SU-DHL-6 (cell line): ENCODE measurements around the gene TMCC1.

Experiments used
- H2AFZ ChIP-seq: fragments of 200-600 bp; sonication (generic); 2 replicates; pipeline ENCODE4 v1.6.1; 2014; ENCODE audit warnings: low read depth, mild to moderate bottlenecking, moderate library complexity, mixed read lengths, antibody characterized with exemption, low read length; ENCODE audit not compliant: severe bottlenecking
- H3F3A ChIP-seq: fragments of 200-600 bp; shearing (Covaris generic); 2 replicates; pipeline ENCODE4 v1.6.0; 2016; ENCODE audit warnings: antibody characterized with exemption, mild to moderate bottlenecking; ENCODE audit not compliant: insufficient read depth
- H3K27ac ChIP-seq: fragments of 200-600 bp; sonication (generic); 2 replicates; pipeline ENCODE4 v1.5.1; 2016; ENCODE audit warnings: low read depth, mild to moderate bottlenecking, low read length, moderate library complexity, mixed read lengths
- H3K27me3 ChIP-seq: fragments of 200-600 bp; sonication (generic), shearing (Covaris generic); 2 replicates; pipeline ENCODE4 v1.6.0; 2014; ENCODE audit warnings: mild to moderate bottlenecking, low read length
- H3K36me3 ChIP-seq: fragments of 200-600 bp; sonication (generic); 2 replicates; pipeline ENCODE4 v1.6.1; 2014; ENCODE audit warnings: mild to moderate bottlenecking, low read length, mixed read lengths
- H3K4me2 ChIP-seq: fragments of 300-600, 200-600 bp; shearing (Covaris generic), sonication (generic); 2 replicates; pipeline ENCODE4 v1.6.0; 2014; ENCODE audit warnings: low read length, low read depth, mild to moderate bottlenecking; ENCODE audit not compliant: poor library complexity, severe bottlenecking
- H3K4me3 ChIP-seq: fragments of 200-600 bp; sonication (generic); 2 replicates; pipeline ENCODE4 v1.5.1; 2014; ENCODE audit warnings: antibody characterized with exemption, low read length, mild to moderate bottlenecking, mixed read lengths; ENCODE audit not compliant: insufficient read depth, poor library complexity, severe bottlenecking
- H3K79me2 ChIP-seq: fragments of 200-600 bp; sonication (generic); 2 replicates; pipeline ENCODE4 v1.6.1; 2014; ENCODE audit warnings: mild to moderate bottlenecking, low read length, moderate library complexity; ENCODE audit not compliant: insufficient read depth
- H3K9ac ChIP-seq: fragments of 200-600 bp; sonication (generic); 2 replicates; pipeline ENCODE4 v1.7.0; 2014; ENCODE audit warnings: mild to moderate bottlenecking, low read length
- H3K9me2 ChIP-seq: fragments of 200-600 bp; sonication (generic); replicated peaks from 2 replicates; pipeline ENCODE4 v1.6.1; 2014; ENCODE audit warnings: low read length; ENCODE audit not compliant: insufficient read depth
- H3K9me3 ChIP-seq: fragments of 200-600 bp; sonication (generic); 2 replicates; pipeline ENCODE4 v1.6.1; 2014; ENCODE audit warnings: low read length, mixed read lengths; ENCODE audit not compliant: insufficient read depth
- H4K20me1 ChIP-seq: fragments of 200-600 bp; sonication (generic); 2 replicates; pipeline ENCODE4 v1.6.1; 2014; ENCODE audit warnings: low read depth, mild to moderate bottlenecking, antibody characterized with exemption, low read length, moderate library complexity, mixed read lengths
- EZH2phosphoT487 ChIP-seq: fragments of 200-600 bp; sonication (generic), shearing (Covaris generic); conservative IDR thresholded peaks from 2 replicates; pipeline ENCODE4 v1.6.1; 2018; ENCODE audit warnings: mild to moderate bottlenecking, antibody characterized with exemption, low read length, moderate library complexity, mixed read lengths
- TF ChIP-seq, protein P1 (sequence below): fragments of 200-600 bp; sonication (generic); IDR thresholded peaks from one replicate; pipeline ENCODE4 v1.5.1; 2017; ENCODE audit warnings: antibody characterized with exemption, mild to moderate bottlenecking, low read length, moderate library complexity; ENCODE audit not compliant: insufficient read depth, poor library complexity, severe bottlenecking

TMCC1 gene

DNA sequence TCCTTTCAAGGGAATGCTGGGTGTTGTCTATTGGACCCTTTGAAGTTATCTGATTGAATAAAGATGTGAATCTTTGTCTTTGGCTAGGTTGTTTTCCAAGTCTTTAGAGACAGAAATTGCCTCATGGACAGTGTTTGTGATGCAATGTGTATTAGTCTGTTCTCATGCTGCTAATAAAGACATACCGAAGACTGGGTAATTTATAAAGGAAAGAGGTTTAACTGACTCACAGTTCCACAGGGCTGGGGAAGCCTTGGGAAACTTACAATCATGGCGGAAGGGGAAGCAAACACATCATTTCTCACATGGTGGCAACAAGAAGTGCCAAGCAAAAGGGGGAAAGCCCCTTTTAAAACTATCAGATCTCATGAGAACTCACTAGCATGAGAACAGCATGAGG lies 198.3 kb downstream of the TMCC1 start:
- no peak overlapping the region for H3K4me2 ChIP-seq

DNA sequence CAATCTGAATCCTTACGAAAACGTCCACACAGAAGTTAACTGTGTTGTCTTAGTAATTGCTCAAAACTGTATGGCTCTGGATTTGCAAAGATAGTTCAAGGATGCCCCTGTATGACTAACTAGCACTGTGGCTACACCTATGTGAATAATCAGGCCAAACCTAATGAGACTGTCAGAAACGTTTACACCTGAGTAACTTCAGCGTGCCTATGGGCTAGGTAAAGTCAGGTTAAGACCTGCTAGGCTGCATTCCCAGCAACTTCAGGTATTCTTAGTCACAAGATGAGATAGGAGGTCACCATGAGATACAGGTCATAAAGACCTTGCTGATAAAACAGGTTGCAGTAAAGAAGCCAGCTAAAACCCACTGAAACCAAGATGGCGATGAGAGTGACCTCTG lies 199.3 kb downstream of the TMCC1 start:
- H3K4me3 ChIP-seq, result no peak overlapping the region
- no peaks in the 10 kb centered on the region for H3K9me2 ChIP-seq
- no peaks in the 10 kb centered on the region for H3K36me3 ChIP-seq
- H4K20me1 ChIP-seq, result no peaks in the 10 kb centered on the region
- peaks cover 9% of the 10 kb centered on the region; the same call in 1 of the 2 replicates for H3K9me3 ChIP-seq
- no peak overlapping the region for H3K4me2 ChIP-seq
- no peaks in the 10 kb centered on the region for H3K79me2 ChIP-seq
- no peaks in the 10 kb centered on the region for H3K27me3 ChIP-seq
- H3K9ac ChIP-seq, result no peak overlapping the region
- H2AFZ ChIP-seq, result no peak overlapping the region
- no peaks in the 10 kb centered on the region; the same call in 1 of the 2 replicates for H3F3A ChIP-seq
- H3K27ac ChIP-seq, result no peak overlapping the region
- TF ChIP-seq EZH2phosphoT487, result no peak
- TF ChIP-seq, protein P1, sequence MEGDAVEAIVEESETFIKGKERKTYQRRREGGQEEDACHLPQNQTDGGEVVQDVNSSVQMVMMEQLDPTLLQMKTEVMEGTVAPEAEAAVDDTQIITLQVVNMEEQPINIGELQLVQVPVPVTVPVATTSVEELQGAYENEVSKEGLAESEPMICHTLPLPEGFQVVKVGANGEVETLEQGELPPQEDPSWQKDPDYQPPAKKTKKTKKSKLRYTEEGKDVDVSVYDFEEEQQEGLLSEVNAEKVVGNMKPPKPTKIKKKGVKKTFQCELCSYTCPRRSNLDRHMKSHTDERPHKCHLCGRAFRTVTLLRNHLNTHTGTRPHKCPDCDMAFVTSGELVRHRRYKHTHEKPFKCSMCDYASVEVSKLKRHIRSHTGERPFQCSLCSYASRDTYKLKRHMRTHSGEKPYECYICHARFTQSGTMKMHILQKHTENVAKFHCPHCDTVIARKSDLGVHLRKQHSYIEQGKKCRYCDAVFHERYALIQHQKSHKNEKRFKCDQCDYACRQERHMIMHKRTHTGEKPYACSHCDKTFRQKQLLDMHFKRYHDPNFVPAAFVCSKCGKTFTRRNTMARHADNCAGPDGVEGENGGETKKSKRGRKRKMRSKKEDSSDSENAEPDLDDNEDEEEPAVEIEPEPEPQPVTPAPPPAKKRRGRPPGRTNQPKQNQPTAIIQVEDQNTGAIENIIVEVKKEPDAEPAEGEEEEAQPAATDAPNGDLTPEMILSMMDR, result no peak

More for the DNA sequence above, 198.3 kb downstream of the TMCC1 start:
- H3K79me2 ChIP-seq, result no peaks in the 10 kb centered on the region
- no peak for TF ChIP-seq EZH2phosphoT487
- TF ChIP-seq, protein P1, result no peak
- H4K20me1 ChIP-seq, result no peaks in the 10 kb centered on the region
- no peak overlapping the region for H3K4me3 ChIP-seq
- H3F3A ChIP-seq, result no peaks in the 10 kb centered on the region; the same call in 1 of the 2 replicates
- peaks cover 9% of the 10 kb centered on the region; the same call in 1 of the 2 replicates for H3K9me3 ChIP-seq
- H3K27me3 ChIP-seq, result no peaks in the 10 kb centered on the region
- no peak overlapping the region for H3K27ac ChIP-seq
- no peaks in the 10 kb centered on the region for H3K36me3 ChIP-seq
- no peak overlapping the region for H2AFZ ChIP-seq
- no peaks in the 10 kb centered on the region for H3K9me2 ChIP-seq
- no peak overlapping the region for H3K9ac ChIP-seq

DNA sequence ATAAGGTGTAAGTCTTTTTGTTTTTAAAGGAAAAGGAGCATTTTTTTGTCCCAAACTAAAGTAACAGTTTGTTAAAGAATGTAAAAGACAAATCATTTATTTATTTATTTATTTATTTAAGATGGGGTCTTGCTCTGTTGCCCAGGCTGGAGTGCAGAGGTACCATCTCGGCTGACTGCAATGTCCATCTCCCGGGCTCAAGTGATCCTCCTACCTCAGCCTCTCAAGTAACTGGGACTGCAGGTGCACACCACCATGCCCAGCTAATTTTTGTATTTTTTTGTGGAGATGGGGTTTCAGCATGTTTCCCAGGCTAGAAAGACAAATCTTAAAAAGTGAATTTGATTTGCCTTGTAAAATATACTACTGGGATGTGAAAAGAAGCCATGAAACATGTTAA lies 200.8 kb downstream of the TMCC1 start:
- Histone ChIP-seq H3K27ac (no peak overlapping the region), H3F3A (no peaks in the 10 kb centered on the region; the same call in 1 of the 2 replicates), H3K79me2 (no peaks in the 10 kb centered on the region)

More for the DNA sequence above, 200.8 kb downstream of the TMCC1 start:
- Histone ChIP-seq H3K9me3 (peaks cover 8% of the 10 kb centered on the region; the same call in 1 of the 2 replicates), H3K9me2 (no peaks in the 10 kb centered on the region), H3K4me2 (no peak overlapping the region), H4K20me1 (no peaks in the 10 kb centered on the region), H3K9ac (no peak overlapping the region), H2AFZ (no peak overlapping the region), H3K27me3 (no peaks in the 10 kb centered on the region), H3K4me3 (no peak overlapping the region), H3K36me3 (no peaks in the 10 kb centered on the region)
- TF ChIP-seq, protein P1, result no peak
- no peak for TF ChIP-seq EZH2phosphoT487
